Stomach (tissue), 4 donors: Measurements from ENCODE around the gene CCSER1.

Experiments
- CTCF ChIP-seq, 7 experiments: fragments of 450-650 bp in 4 of 7; fragments of 200-600 bp in 3 of 7; sonication (generic) in 3 of 7; IDR thresholded peaks; one replicate each; pipeline ENCODE4 v1.5.1; 2016 to 2019; ENCODE audit warnings: antibody characterized with exemption in 7 of 7, control low read depth in 2 of 7, mild to moderate bottlenecking in 1 of 7
- POLR2A ChIP-seq, 4 donors: fragments of 450-650 bp; IDR thresholded peaks; one replicate each; pipeline ENCODE4 v1.6.1; 2016; ENCODE audit warnings: antibody characterized with exemption in 4 of 4, control low read depth in 2 of 4, mild to moderate bottlenecking in 1 of 4, moderate library complexity in 1 of 4
- POLR2AphosphoS5 ChIP-seq, 3 donors: sonication (generic); formaldehyde crosslinking; IDR thresholded peaks; one replicate each; pipeline ENCODE4 v1.6.1; 2016; ENCODE audit warnings: antibody characterized with exemption in 3 of 3

DNA sequence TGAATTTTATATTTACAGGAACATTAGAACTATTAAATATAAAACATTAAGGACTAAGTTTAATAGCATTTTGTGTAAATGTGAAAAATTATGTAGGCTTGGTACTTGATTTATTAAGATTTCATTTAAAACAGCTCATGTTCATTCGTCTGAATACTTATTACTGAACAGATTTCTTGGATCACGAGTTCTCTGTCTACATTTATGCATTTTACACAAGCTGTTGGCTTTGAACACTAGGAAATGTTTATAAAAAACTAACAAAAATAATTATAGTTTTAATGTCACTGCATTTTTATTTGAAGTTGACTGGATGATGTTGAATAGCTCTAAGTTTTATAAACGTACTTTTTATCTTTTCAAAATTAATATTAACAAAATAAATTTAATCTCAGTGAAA, 888.7 kb downstream of the CCSER1 start:
- no peak for TF ChIP-seq CTCF (IDR thresholded peaks at IDR 0.05)
- no peak for TF ChIP-seq POLR2A (IDR thresholded peaks at IDR 0.05)
- TF ChIP-seq POLR2AphosphoS5 (IDR thresholded peaks at IDR 0.05): no peak
